Endothelial cell of umbilical vein (primary cell): Measurements from ENCODE around the gene ACMSD.

ENCODE experiments used
- EZH2 ChIP-seq: IDR thresholded peaks from 2 replicates; pipeline ENCODE4 v1.6.1; 2012; ENCODE audit warnings: borderline replicate concordance, low read depth, mild to moderate bottlenecking, moderate library complexity, low read length, inconsistent platforms; ENCODE audit not compliant: severe bottlenecking
- POLR2A ChIP-seq: IDR thresholded peaks from 2 replicates; pipeline ENCODE4 v1.6.1; 2012; ENCODE audit warnings: low read depth, mild to moderate bottlenecking, control low read depth, low read length
- TF ChIP-seq, protein P1 (sequence below): IDR thresholded peaks from 2 replicates; pipeline ENCODE4 v1.6.1; 2011; ENCODE audit not compliant: insufficient read depth, insufficient read length

DNA sequence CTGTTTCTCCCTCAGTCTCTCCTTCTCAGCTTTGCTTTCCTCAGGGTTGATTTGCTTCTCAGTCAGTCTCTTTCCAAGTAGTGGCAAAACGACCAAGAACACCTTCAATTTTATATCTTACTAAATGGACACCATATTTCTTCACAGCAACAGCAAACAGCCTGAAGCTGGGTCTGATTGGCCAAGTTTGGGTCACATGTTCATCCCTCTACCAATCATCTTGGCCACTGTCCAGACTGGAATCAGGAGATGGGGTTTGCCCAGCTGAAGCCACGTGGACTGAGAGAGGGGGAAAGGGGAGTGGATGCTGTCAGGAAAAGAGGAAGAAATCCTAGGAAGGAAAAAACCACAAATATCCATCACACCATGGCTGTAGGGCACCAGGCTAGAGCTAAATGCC, 42.0 kb upstream of the ACMSD start:
- TF ChIP-seq POLR2A (no peak), EZH2 (no peak)
- TF ChIP-seq, protein P1, sequence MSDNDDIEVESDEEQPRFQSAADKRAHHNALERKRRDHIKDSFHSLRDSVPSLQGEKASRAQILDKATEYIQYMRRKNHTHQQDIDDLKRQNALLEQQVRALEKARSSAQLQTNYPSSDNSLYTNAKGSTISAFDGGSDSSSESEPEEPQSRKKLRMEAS, result no peak
